T-helper 1 cell treated with Interleukin-12 subunit alpha and Interleukin-12 subunit beta and Interleukin-4 antibody, amounts not matched to agents 30 μg/mL and 1 μg/mL, for 36 hours (primary cell): Measurements from ENCODE around the gene OTC.

Experiments
- H3K27ac Mint-ChIP-seq: one replicate; pipeline ENCODE4 v1.8.0; 2021; ENCODE audit warnings: mild to moderate bottlenecking, mixed read lengths
- H3K27me3 Mint-ChIP-seq: one replicate; pipeline ENCODE4 v1.8.0; 2021; ENCODE audit warnings: low read depth, mixed read lengths
- H3K36me3 Mint-ChIP-seq: one replicate; pipeline ENCODE4 v1.8.0; 2021; ENCODE audit warnings: low read depth, mixed read lengths
- H3K4me1 Mint-ChIP-seq: one replicate; pipeline ENCODE4 v1.8.0; 2021; ENCODE audit warnings: low read depth, mixed read lengths
- H3K4me3 Mint-ChIP-seq: one replicate; pipeline ENCODE4 v1.8.0; 2021; ENCODE audit warnings: mild to moderate bottlenecking, moderate library complexity, mixed read lengths
- H3K9me3 Mint-ChIP-seq: one replicate; pipeline ENCODE4 v1.8.0; 2021; ENCODE audit warnings: mixed read lengths

The OTC gene

DNA sequence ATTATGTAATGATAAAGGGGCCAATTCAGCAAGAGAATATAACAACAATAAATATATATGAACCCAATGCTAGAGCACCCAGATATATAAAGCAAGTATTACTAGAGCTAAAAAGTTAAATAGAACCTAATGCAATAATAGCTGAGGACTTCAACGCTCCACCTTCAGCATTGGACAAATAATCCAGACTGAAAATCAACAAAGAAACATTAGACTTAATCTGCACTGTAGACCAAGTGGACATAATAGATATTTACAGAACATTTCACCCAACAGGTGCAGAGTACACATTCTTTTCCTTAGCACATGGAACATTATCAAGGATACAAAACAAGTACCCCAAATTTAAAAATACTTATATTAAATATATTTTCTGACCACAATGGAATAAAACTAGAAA is 24.3 kb downstream of the OTC start:
- Mint-ChIP-seq H3K27ac (no peak overlapping the region), H3K36me3 (no peaks in the 10 kb centered on the region), H3K4me1 (no peaks in the 10 kb centered on the region), H3K27me3 (no peaks in the 10 kb centered on the region), H3K9me3 (no peaks in the 10 kb centered on the region), H3K4me3 (no peak overlapping the region)

DNA sequence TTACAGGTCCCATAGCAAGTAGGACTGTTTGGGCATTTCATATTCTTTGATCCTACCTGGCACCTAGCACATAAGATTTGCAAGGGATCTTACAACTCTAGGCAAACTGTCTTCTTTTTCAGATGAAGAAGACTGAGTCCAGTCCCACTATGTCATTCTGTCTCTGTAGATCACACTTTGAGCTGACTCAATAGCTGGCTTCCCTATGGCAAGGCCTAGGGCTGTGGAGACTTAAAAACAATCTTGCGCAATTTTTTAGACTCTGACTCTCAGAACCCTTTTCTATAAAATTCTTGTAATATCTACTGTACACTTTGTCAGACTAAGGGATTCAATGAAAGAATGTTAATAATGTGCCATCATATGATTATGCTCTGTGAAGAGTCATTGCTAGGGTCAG is 26.7 kb downstream of the OTC start:
- Mint-ChIP-seq H3K27me3 (no peaks in the 10 kb centered on the region), H3K4me1 (no peaks in the 10 kb centered on the region), H3K9me3 (no peaks in the 10 kb centered on the region), H3K27ac (no peak overlapping the region), H3K36me3 (no peaks in the 10 kb centered on the region), H3K4me3 (no peak overlapping the region)

DNA sequence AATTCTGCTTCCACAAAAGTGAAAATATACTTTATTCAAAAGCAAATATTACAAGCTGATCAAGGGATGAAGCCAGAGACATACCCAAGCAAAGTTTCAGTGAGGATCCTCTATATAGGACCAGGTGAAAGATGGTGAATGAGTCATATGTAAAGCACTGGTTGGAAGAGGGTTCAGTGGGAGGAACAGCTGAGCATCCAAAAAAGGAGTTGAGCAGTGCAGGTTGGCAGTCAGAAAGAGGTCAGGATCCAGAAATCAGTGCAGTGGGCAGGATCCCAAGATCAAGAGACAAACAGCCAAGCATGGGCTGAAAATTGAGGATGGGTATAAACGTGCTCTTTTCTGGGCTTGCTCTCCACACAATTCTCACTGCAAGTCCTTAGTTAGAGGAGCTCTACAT is 30.3 kb downstream of the OTC start:
- no peak overlapping the region for H3K27ac Mint-ChIP-seq
- H3K9me3 Mint-ChIP-seq: no peaks in the 10 kb centered on the region
- H3K36me3 Mint-ChIP-seq: no peaks in the 10 kb centered on the region
- no peaks in the 10 kb centered on the region for H3K27me3 Mint-ChIP-seq
- H3K4me3 Mint-ChIP-seq: no peak overlapping the region
- H3K4me1 Mint-ChIP-seq: no peaks in the 10 kb centered on the region

DNA sequence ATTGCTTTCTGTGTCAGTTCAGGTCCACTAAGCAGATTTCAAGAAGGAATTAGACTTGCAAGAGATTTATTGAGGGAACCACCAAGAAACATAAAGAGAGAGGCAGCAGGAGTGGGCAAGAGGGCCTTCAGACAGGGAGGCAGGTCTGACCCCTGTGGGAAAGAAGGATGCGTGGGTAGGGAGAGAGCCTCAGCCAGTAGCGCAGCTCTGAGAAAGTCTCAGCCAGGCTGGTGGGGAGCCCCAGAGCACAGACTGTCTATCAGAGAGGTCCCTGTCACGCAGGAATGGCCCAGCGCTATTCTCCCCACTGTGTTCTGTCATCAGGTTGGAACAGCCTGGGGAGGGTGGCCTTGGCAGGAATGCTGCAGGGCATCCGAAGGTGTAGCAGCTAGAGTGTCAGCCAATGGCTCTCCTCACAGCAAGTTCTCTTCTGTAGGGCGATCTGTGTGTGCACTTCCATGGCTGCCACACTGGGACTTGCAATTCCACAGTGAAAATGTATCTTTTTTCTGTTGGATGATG is 48.0 kb downstream of the OTC start:
- Mint-ChIP-seq H3K9me3 (no peaks in the 10 kb centered on the region), H3K36me3 (no peaks in the 10 kb centered on the region), H3K4me3 (no peak overlapping the region), H3K4me1 (no peaks in the 10 kb centered on the region), H3K27ac (no peak overlapping the region), H3K27me3 (no peaks in the 10 kb centered on the region)

DNA sequence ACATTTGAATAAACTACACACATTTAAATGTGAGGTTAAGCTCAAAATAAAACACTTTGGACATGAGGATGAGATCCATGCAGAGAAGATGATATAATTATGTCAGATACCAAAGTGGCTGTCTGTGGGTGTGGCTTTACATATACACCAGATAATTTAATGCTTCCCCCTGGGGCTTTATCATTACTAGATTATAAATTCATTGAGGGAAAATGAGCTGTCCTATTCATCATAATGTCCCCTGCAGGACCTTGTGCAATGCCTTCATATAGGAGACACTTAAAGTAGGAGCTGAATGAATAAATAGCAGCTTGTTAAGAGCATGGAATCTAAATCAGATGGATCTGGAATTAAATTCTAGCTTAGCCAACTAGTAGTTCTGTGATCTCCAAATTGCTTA is 49.7 kb downstream of the OTC start:
- no peak overlapping the region for H3K4me3 Mint-ChIP-seq
- no peaks in the 10 kb centered on the region for H3K27me3 Mint-ChIP-seq
- H3K36me3 Mint-ChIP-seq: no peaks in the 10 kb centered on the region
- no peaks in the 10 kb centered on the region for H3K4me1 Mint-ChIP-seq
- no peaks in the 10 kb centered on the region for H3K9me3 Mint-ChIP-seq
- no peak overlapping the region for H3K27ac Mint-ChIP-seq

DNA sequence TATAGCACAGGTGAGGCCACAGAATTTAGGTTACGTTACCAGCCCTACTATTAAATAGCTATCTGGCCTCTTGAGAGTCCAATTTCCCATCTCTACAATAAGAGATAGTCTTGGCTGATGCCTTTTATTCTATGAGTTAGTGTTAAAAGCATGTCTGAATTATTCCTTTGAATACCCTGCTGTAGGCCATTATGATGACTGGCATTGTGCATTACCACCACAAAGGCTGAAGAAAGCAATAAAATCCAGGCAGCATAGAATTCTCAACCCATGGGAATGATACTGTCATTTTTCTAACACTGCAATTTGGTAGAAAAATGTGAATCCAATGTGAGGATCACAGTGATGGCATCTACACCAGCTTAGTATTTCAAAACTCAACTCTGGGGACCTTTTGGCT is 51.4 kb downstream of the OTC start:
- no peaks in the 10 kb centered on the region for H3K9me3 Mint-ChIP-seq
- H3K36me3 Mint-ChIP-seq: no peaks in the 10 kb centered on the region
- peaks cover 4% of the 10 kb centered on the region for H3K27me3 Mint-ChIP-seq
- no peak overlapping the region for H3K27ac Mint-ChIP-seq
- H3K4me3 Mint-ChIP-seq: no peak overlapping the region
- no peaks in the 10 kb centered on the region for H3K4me1 Mint-ChIP-seq

DNA sequence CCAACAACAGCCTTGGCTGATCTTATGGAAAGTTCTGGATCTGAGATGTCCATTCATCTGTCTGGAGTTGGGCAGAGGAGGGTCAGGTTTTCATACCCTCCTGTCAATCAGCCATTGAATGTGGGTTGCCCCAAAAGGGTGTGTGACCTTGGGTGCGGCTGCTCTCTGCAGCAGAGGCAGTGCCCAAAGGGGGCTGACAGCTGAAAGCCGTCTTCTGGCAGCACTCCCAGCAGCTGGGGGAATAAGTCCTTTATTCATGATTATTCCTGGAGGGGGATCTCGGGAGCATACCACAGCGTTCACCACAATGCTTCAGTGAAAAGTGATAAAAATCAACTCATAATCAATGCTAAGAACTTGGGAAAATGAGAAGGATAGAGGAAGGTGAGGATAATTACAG is 54.7 kb downstream of the OTC start:
- H3K27ac Mint-ChIP-seq: no peak overlapping the region

DNA sequence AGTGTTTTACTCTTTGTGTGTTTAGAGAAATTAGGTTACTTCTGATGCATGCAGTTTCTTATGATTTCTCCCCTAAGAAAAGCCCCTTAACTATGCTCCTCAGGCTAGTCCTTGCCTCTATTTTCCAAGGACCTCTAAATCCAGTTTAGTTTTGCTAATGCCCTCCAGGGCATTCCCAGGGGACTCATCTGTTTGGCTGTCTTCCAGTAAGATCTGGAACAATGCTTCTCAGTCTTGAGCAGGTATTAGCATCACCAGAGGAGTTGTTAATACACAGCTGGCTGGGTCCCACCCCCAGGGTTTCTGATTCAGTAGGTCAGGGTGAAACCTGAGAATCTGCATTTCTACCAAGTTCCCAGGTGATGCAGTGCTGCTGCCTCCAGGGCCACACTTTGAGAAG is 56.9 kb downstream of the OTC start:
- Mint-ChIP-seq H3K4me3 (no peak overlapping the region), H3K36me3 (no peaks in the 10 kb centered on the region), H3K4me1 (no peaks in the 10 kb centered on the region), H3K9me3 (no peaks in the 10 kb centered on the region), H3K27me3 (peaks cover 4% of the 10 kb centered on the region), H3K27ac (no peak overlapping the region)

More for the DNA sequence above, 54.7 kb downstream of the OTC start:
- H3K9me3 Mint-ChIP-seq: no peaks in the 10 kb centered on the region
- no peaks in the 10 kb centered on the region for H3K4me1 Mint-ChIP-seq
- H3K27me3 Mint-ChIP-seq: peaks cover 4% of the 10 kb centered on the region
- no peak overlapping the region for H3K4me3 Mint-ChIP-seq
- no peaks in the 10 kb centered on the region for H3K36me3 Mint-ChIP-seq

DNA sequence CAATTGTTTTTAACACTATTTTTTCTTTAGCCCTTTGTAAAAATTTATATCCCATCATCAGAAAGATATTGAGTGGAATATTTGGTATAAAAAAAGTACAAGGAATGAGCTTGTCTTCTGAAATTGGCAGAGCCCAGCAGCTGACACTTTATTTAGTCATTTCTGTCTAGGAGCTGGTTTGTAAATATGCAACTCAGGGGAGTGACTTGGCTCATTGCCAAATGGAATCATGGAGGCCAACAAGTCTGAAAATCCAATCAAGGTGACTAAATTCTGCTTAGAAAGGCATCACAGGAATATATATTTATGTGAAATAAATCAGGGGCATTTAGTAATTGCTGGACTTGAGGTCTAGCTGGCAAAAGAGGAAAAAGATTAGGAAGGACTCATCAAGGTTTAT is 74.4 kb downstream of the OTC start:
- Mint-ChIP-seq H3K27ac (no peak overlapping the region), H3K4me3 (no peak overlapping the region), H3K27me3 (no peaks in the 10 kb centered on the region), H3K9me3 (no peaks in the 10 kb centered on the region), H3K36me3 (no peaks in the 10 kb centered on the region), H3K4me1 (no peaks in the 10 kb centered on the region)

DNA sequence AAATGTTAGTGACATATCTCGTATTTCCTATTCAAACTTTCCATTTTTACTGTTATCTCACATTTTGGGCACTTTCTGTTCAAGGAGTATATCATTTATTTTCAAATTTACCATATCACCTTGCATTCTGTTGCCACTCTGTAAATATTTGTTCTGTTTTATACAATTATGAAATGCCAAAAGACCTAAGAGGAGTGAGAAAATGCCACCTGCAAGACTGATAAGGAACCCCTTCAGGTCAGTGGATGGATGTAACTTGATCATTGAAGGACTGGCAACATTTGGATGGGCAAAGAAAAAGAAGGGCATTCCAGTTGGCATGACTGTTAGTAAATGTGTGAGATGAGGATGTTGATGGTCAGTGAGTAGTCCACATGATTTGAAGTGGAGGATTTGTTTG is 79.1 kb downstream of the OTC start:
- Mint-ChIP-seq H3K36me3 (no peaks in the 10 kb centered on the region), H3K9me3 (no peaks in the 10 kb centered on the region), H3K27me3 (no peaks in the 10 kb centered on the region), H3K27ac (no peak overlapping the region), H3K4me1 (no peaks in the 10 kb centered on the region), H3K4me3 (no peak overlapping the region)

DNA sequence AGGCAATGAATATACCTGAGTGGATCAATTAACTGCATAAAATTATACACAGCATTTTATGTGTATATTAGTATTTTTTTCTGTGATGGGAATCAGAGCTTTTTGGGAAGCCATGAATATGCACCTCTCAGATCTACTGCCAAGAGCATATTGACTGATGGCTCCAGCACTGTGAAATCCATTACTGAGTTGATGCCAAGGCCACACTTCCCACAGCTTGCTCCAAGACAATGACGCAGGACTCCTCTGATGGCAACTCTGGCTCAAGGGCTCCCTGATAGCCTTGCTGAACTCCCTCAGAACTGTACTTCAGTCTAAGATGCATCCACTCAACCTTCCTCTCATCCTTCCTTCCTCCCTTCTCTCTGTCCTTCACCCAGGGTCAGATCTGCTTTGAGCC is 82.7 kb downstream of the OTC start:
- Mint-ChIP-seq H3K9me3 (no peaks in the 10 kb centered on the region), H3K27ac (no peak overlapping the region), H3K4me3 (no peak overlapping the region), H3K36me3 (no peaks in the 10 kb centered on the region), H3K4me1 (no peaks in the 10 kb centered on the region), H3K27me3 (no peaks in the 10 kb centered on the region)

DNA sequence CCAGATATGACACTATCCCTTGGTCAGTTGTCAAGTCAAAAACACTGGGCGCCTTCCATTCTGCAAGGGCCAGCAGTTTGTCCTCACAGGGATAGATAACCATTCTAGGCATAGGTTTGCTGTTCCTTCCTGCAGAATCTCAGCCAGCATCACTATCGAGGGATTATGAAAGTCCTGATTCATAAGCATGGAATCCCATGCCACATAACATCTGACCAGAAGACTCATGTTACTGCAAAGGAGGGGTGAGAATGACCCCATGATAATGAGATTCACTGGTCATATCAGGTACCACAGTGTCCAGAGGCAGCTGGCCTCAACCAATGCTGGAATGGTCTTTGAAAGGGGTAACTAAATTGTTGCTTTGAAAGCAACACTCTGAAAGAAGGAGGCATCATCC is 84.7 kb downstream of the OTC start:
- no peaks in the 10 kb centered on the region for H3K27me3 Mint-ChIP-seq
- H3K4me3 Mint-ChIP-seq: no peak overlapping the region
- no peaks in the 10 kb centered on the region for H3K36me3 Mint-ChIP-seq
- no peaks in the 10 kb centered on the region for H3K4me1 Mint-ChIP-seq
- H3K9me3 Mint-ChIP-seq: no peaks in the 10 kb centered on the region
- H3K27ac Mint-ChIP-seq: no peak overlapping the region

DNA sequence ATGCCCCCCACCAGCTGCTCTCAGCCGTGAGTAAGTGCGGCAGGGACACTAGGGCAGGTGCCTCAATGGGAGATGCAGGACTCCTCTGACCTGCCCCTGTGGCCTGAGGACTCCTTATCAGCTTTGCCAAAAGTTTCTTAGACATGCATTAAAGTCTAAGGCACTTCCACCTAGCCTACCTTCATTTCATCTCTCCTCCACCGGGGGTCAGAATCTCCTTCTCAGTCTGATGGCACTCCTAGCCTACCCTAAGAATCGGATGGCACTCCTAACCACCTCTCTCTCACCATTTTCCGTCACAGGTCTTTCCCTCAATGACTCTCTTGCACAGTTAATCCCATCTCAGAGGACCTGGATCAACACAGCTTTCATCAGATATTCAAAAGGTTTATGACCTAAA is 85.9 kb downstream of the OTC start:
- H3K27me3 Mint-ChIP-seq: no peaks in the 10 kb centered on the region
- no peak overlapping the region for H3K27ac Mint-ChIP-seq
- H3K4me1 Mint-ChIP-seq: no peaks in the 10 kb centered on the region

DNA sequence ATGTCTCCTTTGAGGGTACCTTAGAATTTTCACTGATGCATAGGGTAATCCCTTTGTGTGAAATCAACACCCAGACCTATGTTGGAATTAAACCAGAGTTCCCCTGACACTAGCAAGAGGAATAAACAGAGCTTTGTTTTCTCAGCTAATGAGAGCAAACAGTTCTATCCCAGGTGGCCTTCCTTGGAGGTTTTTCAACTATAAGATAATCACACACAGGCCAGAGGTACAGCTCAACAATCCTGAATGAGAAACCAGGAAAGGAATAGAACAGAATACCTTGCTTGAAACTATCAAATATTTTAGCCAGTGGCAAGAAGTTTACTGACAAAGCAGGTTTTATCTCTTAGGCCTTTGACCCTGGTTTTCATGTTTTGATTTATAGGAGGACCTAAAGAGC is 100.2 kb downstream of the OTC start:
- H3K36me3 Mint-ChIP-seq: no peaks in the 10 kb centered on the region
- no peak overlapping the region for H3K27ac Mint-ChIP-seq
- H3K4me1 Mint-ChIP-seq: no peaks in the 10 kb centered on the region
- no peak overlapping the region for H3K4me3 Mint-ChIP-seq
- no peaks in the 10 kb centered on the region for H3K9me3 Mint-ChIP-seq
- no peaks in the 10 kb centered on the region for H3K27me3 Mint-ChIP-seq

More for the DNA sequence above, 85.9 kb downstream of the OTC start:
- Mint-ChIP-seq H3K4me3 (no peak overlapping the region), H3K36me3 (no peaks in the 10 kb centered on the region), H3K9me3 (no peaks in the 10 kb centered on the region)

DNA sequence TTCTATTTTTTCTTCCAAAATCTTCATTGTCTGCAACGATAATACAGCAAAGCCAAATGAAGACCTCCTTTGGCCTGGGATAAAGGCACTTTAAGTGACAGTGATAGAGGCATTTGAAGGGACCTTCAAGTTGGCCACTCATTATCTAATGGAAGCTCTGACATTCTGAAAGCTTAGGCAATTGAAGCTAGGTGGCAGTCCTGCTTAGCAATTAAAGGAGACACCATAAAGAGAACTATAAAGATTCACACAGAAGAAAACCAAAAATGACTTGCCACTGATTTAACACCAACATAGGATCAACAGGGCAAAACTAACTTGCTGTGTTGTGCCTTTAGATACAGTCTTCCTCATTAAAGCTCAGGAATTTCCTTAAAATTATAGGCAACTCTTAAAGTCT is 105.7 kb downstream of the OTC start:
- no peak overlapping the region for H3K27ac Mint-ChIP-seq
- H3K36me3 Mint-ChIP-seq: no peaks in the 10 kb centered on the region
- H3K4me1 Mint-ChIP-seq: no peaks in the 10 kb centered on the region
- no peaks in the 10 kb centered on the region for H3K9me3 Mint-ChIP-seq
- H3K27me3 Mint-ChIP-seq: no peaks in the 10 kb centered on the region
- no peak overlapping the region for H3K4me3 Mint-ChIP-seq

DNA sequence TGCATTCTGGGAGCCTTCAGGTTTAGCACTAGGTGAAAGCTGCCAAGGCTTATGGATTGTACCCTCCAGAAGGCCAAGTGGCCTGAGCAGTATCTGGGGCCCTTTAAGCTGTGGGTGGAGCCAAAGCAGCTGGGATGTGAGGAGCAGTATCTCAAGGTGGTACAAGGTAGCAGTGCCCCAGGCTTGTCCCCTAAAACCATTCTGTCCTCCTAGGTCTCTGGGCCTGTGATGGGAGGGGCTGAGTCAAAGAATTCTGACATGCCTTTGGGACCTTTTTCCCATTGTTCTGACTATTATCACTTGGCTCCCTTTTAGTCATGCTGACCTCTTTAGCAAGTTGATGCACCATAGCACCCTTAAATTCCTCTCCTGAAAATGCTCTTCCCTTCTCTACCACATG is 109.9 kb downstream of the OTC start:
- Mint-ChIP-seq H3K4me3 (no peak overlapping the region), H3K27me3 (no peaks in the 10 kb centered on the region), H3K9me3 (no peaks in the 10 kb centered on the region), H3K36me3 (no peaks in the 10 kb centered on the region), H3K4me1 (no peaks in the 10 kb centered on the region), H3K27ac (no peak overlapping the region)
